SIG-M5 treated with dmso at 0.1 percent for 504 hours (cell line): ENCODE data around the gene TMEM229A.
"Not testable (repeated sequence)": the region's sequence is repeated elsewhere in the genome, so short reads cannot be mapped to it uniquely, and the experiment has no call there.

Source experiments
- DNase-seq: peaks from one replicate; lab custom pipeline; 2025; ENCODE audit not compliant: unreplicated experiment; lab: John Stamatoyannopoulos, UW

Gene TMEM229A

DNA sequence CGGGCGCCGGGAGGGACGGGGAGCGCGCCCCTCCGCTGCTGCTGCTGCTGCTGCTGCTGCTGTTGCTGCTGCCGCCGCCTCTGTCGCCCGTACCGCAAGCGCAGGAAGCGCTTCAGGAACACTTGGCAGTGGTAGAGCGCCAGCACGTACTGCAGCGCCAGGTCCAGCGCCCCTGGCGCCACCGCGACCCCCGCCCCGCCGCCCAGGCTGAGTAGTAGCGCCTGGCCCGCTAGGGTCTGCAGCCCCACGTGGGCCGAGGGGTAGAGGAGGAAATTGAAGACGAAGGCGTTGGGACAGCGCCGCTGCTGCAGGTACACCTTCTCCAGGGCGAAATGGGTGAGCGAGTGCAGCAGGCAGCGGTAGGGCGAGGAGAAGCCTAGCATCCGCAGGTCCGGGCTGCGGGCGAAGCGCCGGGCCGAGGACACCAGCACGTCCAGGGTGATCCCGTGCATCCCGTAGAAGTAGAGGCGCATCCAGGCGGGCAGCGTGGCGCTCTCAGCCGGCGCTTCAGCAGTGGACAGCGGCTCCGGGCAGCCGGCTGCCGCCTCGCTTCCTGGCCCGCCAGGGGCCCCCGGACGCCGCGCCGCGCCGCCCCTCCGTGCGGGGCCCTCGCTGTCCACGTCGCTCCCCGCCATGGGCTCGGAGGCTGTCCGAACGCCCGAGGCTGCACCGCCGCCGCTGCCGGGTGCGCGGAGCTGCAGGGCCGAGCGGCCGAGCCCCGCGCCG is at the start of gene TMEM229A:
Gene TMEM229A, minus strand, starts transcription at position 699 of the 726 bp plus-strand sequence. Its CDS starts 64 bp downstream, at position 635.
- DNase-seq = no peak

- not testable (repeated sequence) for DNase-seq
These were observed 49.4 kb upstream of the TMEM229A start for GRCh38 chr7:124082234-124082633.

- no peak for DNase-seq
These were observed 44.7 kb upstream of the TMEM229A start for GRCh38 chr7:124077546-124077945.

DNA sequence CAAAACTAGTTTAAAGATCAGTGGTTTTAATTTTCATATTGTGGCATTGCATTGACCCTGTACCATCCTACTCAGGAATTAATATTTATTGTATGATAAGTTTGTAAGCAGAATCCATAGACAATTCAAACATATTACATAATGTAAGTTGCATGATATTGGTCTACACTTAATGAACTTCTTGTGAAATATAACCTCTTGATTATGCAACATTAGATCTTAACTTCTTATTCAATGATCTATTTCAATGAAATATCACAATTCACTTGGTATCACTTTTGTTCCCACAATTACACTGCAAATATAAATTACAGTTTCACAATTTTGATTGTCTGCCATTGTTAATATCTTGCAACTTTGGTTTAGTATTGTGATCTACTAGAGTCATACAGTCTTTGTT is 44.0 kb upstream of the TMEM229A start:
- DNase-seq = no peak

GRCh38 chr7:124074007-124074406 is 41.1 kb upstream of the TMEM229A start:
- DNase-seq = no peak

DNA sequence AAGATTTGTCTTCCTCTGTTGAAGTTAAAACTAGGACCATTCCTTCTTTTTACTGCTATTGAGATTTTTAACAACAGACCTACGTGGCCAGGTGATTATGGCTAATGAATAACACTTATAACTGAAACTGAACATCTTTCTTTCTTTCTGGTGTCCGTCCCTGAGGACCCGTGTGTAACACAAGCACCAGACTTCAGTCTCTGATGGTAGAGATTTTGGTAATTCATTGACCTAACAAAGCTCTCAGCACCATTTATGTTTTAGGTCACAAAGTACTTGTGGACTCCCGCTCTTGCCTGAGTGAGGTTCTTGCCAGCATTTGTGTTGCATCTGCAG is 40.4 kb upstream of the TMEM229A start:
- DNase-seq = no peak

GRCh38 chr7:124072603-124073309 is 39.9 kb upstream of the TMEM229A start:
- DNase-seq = no peak

GRCh38 chr7:124071843-124072242 is 39.0 kb upstream of the TMEM229A start:
- no peak for DNase-seq

DNA sequence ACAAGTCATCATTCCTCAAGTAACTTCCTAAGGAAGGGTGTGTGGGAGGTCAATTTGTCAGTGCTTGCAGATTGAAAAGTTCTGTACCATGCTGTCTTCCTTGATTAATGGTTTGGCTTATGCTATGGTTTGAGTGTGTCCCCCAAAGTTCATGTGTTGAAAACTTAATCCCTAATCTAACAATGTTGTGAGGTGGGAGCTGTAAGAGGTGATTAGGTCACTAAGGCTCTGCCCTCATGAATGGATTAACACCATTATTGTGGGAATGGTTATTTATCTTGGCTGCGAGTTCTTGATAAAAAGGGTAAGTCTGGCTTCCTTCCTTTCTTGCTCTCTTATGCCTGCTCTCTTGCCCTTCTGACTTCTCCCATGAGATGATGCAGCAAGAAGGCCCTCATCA is 29.3 kb upstream of the TMEM229A start:
- DNase-seq = no peak

- DNase-seq = no peak
These were observed 27.7 kb upstream of the TMEM229A start for GRCh38 chr7:124060528-124060927.

DNA sequence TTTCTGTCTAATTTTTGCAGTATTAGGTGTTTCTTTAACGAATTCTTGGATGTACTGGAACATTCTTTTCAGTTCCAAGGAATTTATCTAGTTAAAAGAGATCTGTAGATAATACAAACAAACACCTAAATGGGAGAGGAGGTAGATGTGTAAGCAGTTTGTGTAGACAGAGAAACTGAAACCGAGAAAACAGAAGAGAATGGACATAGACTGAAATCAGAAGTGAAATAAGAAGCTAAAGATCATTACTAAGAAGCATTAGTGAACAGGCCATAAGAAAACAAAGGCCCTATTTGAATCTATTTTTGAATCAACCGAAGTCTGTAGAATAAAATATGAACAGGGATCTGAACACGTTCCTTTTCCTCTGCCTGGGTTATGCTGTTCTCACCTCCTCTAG is 26.5 kb upstream of the TMEM229A start:
- DNase-seq = no peak

- DNase-seq = no peak
These were observed 25.6 kb upstream of the TMEM229A start for GRCh38 chr7:124058515-124058914.

DNA sequence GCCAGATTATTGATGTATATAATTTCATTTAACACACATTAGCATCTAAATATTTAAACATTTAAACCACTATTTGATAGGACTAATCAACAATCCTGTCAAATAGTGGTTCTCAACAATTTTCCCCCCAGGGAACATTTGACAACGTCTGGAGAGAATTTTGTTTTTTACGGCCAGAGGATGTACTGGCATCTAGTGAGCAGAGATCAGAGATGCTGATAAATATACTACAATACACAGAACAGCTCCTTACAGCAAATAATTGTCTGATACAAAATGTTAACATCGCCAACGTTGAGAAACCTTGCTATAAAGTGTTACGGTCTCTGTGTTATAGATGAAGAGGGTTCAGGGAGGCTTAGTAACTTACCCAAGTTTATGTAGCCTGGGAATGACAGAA is 25.0 kb upstream of the TMEM229A start:
- DNase-seq = no peak

GRCh38 chr7:124056234-124056633 is 23.4 kb upstream of the TMEM229A start:
- DNase-seq = no peak

GRCh38 chr7:124051681-124052377 is 19.0 kb upstream of the TMEM229A start:
- no peak for DNase-seq

- DNase-seq = no peak
These were observed 10.0 kb upstream of the TMEM229A start for GRCh38 chr7:124042826-124043225.

DNA sequence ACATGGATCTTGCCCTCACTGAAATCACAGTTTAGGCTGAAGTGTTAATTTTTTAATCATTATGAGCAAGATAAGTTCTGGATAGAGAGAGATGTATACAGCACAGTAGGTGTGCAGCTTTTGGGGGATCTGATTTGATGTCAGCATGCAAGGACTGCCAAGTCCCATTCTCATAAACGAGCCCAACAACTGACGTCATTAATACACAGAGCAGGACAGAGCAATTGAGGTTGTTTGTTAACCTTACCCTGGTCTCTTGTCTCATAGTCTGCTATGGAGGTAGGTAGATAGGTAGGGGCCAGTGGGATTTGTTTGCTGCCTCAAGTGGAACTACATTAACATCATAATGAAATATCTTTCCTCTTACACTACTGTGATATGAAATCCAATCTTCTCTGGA is 8.6 kb upstream of the TMEM229A start:
- no peak for DNase-seq

DNA sequence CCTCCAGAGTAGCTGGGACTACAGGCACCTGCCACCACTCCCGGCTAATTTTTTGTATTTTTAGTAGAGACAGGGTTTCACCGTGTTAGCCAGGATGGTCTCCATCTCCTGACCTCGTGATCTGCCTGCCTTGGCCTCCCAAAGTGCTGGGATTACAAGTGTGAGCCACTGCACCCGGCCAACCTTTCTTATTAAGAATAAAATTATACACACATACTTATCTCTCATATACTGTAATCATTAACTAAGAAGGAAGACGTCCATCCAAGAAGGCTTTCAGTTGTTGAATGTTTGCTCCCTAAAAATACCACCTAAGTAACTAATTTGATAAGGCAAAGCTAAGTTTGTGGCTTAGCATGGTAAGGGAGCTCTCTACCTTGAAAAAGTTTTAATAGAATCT is 5.0 kb upstream of the TMEM229A start:
- not testable (repeated sequence) for DNase-seq

DNA sequence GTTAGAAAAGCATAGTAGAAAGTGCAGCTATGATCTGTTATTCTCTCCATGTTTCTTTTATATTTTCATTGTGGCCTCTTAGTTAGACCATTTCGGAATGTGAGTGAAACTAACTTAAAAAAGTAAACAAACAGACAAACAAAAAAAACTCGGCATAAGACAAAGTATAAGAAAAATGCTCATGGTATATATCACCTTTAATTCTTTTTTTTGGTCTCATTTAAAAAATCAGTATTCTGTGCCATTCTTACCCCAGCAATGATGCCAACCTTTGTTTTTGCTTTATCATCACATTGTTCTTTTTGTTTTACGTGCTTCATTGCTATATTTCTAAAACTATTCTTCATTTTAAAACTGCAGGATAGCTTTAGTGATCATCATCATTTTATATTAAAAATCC is 2.8 kb upstream of the TMEM229A start:
- DNase-seq = no peak

- no peak for DNase-seq
These were observed 1.9 kb upstream of the TMEM229A start for GRCh38 chr7:124034754-124035100.

DNA sequence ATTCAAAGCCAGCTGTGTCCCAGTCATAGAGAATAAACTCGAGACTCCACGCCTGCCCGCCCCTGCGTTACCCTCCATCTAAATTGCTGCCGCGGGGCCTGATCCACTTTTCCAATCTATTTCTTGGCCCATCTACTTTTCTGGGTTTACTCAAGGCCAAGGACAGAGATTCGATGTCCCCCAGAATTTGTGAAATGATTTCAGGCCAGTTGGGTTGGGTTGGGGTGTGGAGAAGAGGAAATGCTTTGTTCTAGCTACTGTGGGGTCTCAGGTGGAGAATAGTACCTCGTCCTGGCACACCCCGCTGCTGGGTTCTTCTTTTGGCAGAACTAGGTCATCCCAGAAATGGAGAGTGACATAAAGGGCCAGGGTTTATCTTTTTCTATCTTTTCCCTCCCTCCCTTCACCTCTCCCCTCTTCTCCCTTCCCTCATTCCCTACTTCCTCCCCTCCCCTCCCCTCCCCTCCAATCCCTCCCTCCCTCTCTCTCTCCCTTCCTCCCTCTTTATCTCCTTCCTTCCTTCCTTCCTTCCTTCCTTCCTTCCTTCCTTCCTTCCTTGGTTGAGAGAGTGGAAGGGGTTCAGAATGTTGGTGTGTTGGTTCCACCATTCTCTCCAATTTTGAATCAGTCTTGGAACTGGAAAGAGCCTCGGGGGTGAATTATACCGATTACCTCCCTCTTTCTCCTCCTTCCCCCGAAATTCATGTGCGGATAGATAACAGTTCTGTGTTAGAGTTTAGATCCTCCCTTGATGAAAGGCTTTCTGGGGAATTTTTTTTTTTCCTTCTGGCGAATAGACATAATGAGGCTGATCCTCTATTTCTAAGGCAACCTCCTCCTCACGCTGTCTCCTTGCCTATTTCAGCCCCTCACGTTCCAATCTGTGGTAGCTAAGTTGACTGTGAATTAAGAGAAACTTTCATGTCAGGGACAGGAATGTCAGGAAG is 1.2 kb upstream of the TMEM229A start:
- DNase-seq = no peak
